ENCODE data around the gene CEP290.
A peak's percentile ranks its signal among the peaks of the same experiment; 100 is the strongest.
"Not testable (repeated sequence)": the region's sequence is repeated elsewhere in the genome, so short reads cannot be mapped to it uniquely, and the experiment has no call there.

CEP290 gene

DNA sequence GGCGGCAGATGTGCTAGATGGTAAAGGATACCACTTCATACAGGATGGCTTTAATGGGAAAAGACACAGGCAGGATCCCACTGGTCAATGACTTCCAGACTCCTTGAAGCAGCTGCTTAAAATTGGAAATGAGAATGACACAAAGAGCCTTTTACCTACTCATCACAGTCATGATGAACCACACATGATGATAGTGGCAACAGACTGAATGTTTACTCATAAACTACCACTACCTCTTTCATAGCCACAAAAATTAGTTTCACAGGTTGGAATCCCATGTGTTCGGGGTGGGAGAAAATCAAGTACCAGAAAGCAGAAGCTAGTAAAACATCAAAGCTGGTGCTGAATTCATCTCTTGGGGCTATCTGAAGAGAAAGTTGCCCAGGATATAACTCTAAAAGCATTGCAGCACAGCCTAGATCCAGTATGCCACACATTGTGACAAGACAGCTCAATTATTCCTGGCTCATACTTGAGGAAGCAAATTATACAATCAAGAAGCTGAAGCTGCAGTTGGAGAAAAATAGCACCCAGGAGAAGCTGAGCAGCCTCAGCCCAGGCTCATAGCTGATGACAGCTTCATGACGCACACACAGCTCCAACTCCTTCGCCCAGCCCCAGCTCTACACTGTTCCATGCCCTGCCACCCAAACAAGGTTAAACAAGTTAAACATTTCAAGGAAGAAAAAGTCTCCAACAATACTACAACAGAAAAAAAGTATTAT is 83.7 kb downstream of the CEP290 start:
- no peak for DNase-seq (ENCODE audit: extremely low read depth in 1 of 2, low read depth in 1 of 2)

DNA sequence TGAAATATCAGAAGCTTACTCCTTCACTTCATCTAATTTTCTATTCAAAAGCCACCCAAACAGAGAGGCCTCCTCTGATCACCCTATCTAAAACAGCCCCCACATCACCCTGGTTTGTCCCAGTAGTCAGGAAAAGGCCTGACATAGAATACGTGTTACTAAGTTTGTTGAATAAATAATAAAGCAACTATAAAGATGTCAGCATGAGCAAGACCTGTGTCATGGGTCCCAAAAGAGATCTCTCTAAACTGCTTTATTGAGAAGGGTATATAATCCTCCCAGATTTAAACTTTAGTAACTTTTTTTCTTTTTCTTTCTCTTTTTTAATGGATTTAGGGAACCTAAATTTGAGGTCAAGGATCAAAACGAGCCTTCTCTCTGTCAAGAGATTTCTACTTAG is 85.3 kb downstream of the CEP290 start:
- no peak for DNase-seq (ENCODE audit: extremely low read depth in 1 of 2, low read depth in 1 of 2)

DNA sequence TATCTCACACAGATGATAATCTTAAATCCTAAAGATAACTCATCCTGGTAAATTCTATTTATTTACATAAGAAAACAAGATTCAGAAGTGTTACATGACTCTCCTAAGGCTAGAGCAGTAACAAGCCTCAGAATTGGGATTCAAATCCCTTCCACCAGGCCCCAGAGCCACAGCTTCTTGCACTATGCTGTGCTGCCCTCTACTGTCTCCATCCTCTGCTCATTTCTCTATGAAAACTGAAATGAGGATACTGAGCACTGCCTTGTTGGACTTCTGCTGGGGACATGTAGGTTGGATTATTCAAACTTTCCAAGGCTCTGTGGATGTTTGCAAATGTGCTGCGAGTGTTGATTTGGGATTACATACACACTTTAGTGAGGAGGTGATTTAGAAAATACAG is 89.2 kb downstream of the CEP290 start:
- no peak for DNase-seq (ENCODE audit: extremely low read depth in 1 of 2, low read depth in 1 of 2)

DNA sequence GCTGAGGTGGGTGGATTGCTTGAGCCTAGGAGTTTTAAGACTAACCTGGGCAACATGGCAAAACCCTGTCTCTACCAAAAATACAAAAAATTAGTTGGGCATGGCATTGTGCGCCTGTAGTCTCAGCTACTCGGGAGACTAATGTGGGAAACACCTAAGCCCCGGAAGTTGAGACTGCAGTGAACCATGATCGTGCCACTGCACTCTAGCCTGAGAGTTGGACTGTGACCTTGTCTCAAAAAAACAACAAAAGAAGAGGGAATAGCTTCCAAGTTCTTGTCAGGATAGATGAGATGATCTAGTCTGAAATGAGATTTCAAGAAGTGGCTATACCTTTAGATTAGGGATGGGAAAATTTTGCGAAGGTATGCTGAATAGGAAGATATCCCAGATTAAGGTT is 97.9 kb downstream of the CEP290 start:
- DNase-seq (ENCODE audit: extremely low read depth in 1 of 2, low read depth in 1 of 2): no peak

DNA sequence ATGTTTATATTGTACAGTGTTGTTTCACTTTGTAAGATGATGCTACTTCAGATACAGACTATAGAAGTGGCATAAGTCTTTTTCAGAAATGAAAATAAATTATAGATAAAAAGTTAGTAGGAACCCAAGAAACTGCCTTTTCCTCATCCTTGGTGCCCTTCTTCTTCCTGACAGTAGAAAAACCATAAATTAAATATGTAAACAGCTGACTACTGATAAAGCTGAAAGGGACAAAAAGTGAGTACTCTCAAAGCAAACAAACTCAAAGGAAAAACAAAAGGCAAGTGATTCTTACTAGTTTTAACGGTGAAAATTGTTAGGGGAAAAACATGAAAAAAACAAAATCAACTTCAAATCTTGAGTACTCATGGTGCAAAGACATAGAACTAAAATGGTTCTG is 104.1 kb downstream of the CEP290 start:
- no peak for DNase-seq (ENCODE audit: extremely low read depth in 1 of 2, low read depth in 1 of 2)

DNA sequence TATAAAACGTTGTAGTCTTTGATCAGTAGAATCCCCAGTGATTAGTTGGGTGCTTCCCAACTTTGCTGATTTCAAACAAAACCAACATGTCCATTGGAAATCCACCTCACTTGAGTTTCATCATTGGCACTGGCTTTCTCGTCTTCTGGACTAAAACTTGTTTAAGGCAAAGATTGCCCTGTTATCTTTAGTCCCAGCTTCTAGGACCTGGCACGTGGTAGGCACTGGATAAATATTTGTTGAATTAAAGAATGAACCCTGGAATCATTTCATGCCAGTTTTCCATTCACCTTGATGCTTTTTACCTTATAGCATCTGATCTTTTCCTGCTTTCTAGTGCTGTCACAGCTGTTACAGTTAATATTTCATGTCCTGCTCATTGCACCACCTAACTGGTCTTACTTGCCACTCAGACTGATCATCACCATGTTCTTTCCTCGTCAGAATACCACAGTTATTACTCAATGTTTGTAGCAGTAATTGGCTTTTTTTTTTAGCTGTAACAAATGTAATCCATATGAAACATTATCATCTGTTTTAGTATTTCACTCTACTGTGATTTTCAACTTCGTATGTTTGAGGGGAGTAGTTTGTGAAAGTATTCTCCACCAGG is 105.4 kb downstream of the CEP290 start:
- DNase-seq (ENCODE audit: extremely low read depth in 1 of 2, low read depth in 1 of 2): no peak

DNA sequence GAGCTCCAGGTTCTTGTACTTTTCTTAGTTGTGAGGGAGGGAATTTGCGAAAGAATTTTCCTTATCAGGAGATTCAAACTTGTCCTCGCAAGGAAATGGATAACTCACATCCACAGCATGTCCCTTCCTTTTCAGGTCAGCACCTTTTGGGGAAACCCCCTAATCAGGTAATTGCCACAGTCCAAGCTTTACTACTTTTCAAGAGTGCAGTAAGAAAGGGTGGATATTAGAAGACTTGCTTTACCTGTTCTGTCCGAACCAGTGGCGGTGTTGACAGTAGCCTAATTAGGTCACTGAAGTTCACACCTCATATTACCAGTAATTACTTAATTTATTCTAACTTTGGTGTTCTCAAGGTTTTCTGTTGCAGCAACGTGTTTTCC is 106.0 kb downstream of the CEP290 start:
- DNase-seq (ENCODE audit: extremely low read depth in 1 of 2, low read depth in 1 of 2): no peak

DNA sequence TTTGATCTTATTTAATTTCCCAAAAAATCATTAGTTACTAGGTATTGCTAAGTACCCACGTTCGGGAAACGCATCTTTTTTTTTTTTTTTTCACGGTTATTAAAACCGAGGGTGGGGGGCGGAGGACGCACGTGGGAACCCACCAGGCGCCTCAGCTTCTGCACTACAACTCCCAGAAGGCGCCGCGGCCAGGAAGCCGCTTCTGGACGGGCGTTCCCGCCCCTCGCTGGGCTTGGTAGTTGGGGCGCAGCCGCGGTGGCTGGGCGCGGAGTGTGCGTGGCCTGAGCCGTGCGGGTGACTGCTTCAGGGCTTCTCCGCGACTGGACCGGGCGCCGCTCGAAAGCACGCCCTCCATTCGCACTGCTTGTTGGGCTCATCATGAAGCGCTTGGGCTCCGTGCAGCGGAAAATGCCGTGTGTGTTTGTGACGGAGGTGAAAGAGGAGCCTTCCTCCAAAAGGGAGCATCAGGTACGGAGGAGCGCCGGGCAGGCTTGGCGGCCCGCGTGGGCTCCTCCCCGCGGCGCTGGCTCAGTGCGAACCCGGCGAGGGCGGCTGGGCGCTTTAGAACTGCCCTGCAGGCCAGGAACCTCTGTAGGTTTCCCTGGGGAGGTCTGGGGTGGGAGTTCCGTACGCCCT is 106.5 kb downstream of the CEP290 start:
- DNase-seq (ENCODE audit: extremely low read depth in 1 of 2, low read depth in 1 of 2): peak; percentile 56 to 79

DNA sequence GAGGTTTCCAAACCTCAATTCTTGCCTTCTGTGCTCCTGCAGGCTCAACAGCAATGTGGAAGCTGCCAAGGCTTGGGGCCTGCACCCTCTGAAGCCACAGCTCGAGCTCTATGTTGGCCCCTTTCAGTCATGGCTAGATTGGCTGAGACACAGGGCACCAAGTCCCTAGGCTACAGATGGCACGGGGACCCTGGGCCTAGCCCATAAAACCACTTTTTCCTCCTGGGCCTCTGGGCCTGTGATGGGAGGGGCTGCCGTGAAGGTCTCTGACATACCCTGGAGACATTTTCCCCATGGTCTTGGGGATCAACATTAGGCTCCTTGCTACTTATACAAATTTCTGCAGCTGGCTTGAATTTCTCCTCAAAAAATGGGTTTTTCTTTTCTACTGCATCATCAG is 110.7 kb downstream of the CEP290 start:
- DNase-seq (ENCODE audit: extremely low read depth in 1 of 2, low read depth in 1 of 2): not testable (repeated sequence)

DNA sequence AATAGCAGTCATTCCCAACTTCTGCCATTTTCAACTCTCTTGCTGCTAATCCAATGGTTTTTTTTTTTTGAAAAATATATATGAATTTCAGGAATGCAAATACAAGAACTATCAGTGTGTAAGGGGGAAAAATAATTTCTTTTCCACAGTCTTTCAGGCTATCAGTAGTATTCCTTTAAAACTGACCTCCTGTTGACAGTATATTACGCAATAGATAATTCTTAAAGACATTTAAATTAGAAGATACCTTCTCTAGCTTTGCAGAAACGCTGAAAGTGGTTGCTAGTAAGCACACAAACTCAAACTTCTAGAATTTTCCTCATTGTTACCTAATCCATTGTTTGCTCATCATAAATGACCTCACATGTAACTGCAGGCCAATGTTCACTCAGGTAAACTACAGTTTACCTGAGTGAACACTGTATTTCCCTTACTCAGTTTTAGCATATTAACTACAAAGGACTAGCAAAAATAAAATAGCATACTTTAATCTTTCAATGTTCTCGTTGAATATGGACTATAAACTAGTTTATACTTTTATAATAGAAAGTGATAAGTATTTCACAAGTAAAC is 112.7 kb downstream of the CEP290 start, which contains the start of gene C12orf50:
TSS of gene C12orf50 (minus strand) at position 309 of the 573 bp plus-strand sequence. CDS start 2,439 bp downstream, outside the sequence.
- DNase-seq (ENCODE audit: extremely low read depth in 1 of 2, low read depth in 1 of 2): no peak

DNA sequence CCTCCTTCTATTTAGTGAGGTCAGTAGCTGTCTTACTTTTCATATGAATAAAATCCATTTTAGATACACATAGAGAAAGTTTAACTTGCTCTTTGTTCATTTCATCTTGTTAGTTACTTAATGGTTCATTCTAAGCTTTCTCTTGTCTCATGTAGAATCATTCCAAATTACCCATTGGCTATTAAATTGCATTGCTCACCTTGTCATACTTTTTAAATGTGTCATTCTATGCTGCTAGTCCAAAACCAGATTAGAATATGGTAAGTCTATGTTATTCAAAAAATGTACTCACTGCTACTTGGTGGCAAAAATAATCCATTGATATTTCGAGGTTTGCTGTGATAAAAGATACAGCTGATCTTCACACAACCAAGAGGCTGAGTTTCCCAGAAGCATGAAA is 115.7 kb downstream of the CEP290 start:
- DNase-seq (ENCODE audit: extremely low read depth in 1 of 2, low read depth in 1 of 2): no peak

DNA sequence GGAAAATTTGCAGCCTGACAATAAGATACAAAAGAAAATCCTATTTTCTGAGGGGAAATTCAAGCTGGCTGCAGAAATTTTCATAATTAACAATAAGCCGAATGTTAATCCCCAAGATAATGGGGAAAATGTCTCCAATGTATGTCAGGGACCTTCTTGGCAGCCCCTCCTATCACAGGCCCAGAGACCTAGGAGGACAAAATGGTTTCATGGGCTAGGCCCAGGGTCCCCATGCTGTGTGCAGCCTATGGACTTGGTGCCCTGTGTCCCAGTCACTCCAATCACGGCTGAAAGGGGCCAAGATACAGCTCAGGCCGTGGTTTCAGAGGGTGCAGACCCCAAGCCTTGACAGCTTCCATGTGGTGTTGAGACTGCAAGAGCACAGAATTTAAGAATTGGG is 123.9 kb downstream of the CEP290 start:
- no peak for DNase-seq (ENCODE audit: extremely low read depth in 1 of 2, low read depth in 1 of 2)

DNA sequence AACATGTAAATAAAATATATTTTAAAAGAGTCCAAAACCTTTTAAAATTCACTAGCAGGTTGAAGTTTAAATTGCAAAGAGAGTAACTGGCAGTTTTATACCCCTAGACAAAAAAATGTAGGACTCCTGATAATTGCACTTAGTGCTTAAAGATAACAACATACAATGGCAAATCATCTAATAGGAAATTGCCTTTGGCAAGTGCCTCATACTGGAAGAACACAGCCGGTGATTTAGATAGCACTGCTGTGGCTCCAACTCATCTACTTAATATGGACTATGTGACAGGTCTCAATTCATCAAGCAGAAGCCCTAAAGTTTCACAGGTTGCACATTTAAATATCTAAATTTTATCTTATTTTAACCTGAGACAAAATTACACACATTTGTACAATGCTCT is 126.1 kb downstream of the CEP290 start:
- DNase-seq (ENCODE audit: extremely low read depth in 1 of 2, low read depth in 1 of 2): no peak

DNA sequence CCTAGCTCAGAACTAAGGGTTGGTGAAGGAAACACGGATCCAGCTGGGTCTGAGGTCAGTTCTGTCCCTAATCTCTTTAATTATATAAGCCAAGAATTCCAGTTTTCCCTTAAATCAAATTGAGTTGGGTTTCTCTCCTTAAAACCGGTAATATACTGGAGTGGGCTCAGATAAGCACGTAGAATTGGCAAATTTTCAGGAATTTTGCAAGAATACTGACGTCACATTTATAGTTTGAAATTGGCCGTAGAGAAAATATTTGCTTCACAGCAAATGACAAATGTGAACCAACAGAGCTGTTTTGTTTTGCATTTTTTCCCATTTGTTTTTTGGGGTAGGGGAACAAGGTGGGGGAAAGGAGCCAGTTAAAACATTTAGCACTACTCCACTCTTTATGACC is 130.1 kb downstream of the CEP290 start:
- DNase-seq (ENCODE audit: extremely low read depth in 1 of 2, low read depth in 1 of 2): no peak

DNA sequence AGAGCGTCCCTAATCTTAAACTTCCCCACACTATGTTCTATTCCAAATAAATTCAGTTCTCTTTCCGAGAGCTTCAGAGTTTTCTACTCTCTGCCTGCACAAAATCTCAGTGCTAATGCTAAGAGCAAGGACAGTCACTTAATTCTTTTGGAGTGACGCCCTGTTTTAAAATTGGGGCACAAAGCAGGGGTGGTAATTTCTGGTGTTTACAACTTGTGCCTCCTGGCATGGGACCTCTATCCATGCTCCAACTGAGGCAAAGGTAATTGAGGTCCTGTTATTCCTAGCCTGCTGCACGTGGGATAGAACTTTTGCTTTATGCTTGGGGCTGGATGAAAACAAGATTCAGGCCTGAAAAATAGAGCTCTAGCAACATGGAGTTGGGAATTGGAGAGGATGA is 135.5 kb downstream of the CEP290 start:
- no peak for DNase-seq (ENCODE audit: extremely low read depth in 1 of 2, low read depth in 1 of 2)

DNA sequence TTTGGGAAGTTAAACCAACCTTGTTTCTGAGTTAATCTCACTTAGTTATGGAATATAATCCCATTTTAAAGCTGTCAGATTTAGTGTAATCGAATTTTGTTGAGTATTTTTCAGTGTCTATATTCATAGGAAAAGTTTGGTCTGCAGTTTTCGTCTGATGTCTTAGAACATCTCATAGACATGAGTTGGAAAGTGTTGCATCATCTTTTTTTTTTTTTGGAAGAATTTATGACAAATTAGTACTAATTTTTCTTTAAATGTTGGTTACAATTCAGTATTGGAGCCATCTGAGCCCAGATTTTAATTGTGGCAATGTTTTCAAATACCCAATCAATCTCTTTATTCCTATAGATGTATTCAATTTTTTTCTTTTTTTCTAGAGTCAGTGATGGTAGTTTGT is 140.6 kb downstream of the CEP290 start:
- DNase-seq (ENCODE audit: extremely low read depth in 1 of 2, low read depth in 1 of 2): no peak

Measured in activated CD8-positive, alpha-beta memory T cell treated with anti-CD3 and anti-CD28 coated beads for 1 hour (primary cell).